ENCODE data around the gene PLEKHD1.

- TF ChIP-seq CTCF (IDR thresholded peaks at IDR 0.05) (no peak), POLR2A (IDR thresholded peaks at IDR 0.05) (no peak)
Measured at GRCh38 chr14:69536971-69537370, 52.4 kb downstream of the PLEKHD1 start.
